Activated CD8-positive, alpha-beta memory T cell treated with anti-CD3 and anti-CD28 coated beads, Interleukin-2, amount 50 U/mL, for 24 hours (primary cell): ENCODE data around the gene HK2.
"Not testable (repeated sequence)": the region's sequence is repeated elsewhere in the genome, so short reads cannot be mapped to it uniquely, and the experiment has no call there.

Experiments used
- DNase-seq: peaks from one replicate; pipeline ENCODE4 v3.0.0-alpha.2; 2020; ENCODE audit errors: extremely low read depth

HK2 gene

GRCh38 chr2:74834792-74835755 lies 1.1 kb downstream of the HK2 start:
- DNase-seq: peak; percentile 44

- no peak for DNase-seq
Observed at GRCh38 chr2:74835831-74836674, 2.1 kb downstream of the HK2 start.

GRCh38 chr2:74836675-74837401 lies 2.9 kb downstream of the HK2 start:
- no peak for DNase-seq

GRCh38 chr2:74841641-74842040 lies 7.7 kb downstream of the HK2 start:
- DNase-seq: no peak

GRCh38 chr2:74843433-74843832 lies 9.5 kb downstream of the HK2 start:
- no peak for DNase-seq

GRCh38 chr2:74843899-74844298 lies 10.0 kb downstream of the HK2 start:
- no peak for DNase-seq

- no peak for DNase-seq
Observed at GRCh38 chr2:74844752-74845151, 10.8 kb downstream of the HK2 start.

GRCh38 chr2:74845217-74845751 lies 11.4 kb downstream of the HK2 start:
- DNase-seq: no peak

GRCh38 chr2:74845991-74846390 lies 12.1 kb downstream of the HK2 start:
- DNase-seq: no peak

- no peak for DNase-seq
Observed at GRCh38 chr2:74846481-74846880, 12.6 kb downstream of the HK2 start.

- DNase-seq: no peak
Observed at GRCh38 chr2:74847070-74847858, 13.3 kb downstream of the HK2 start.

GRCh38 chr2:74849228-74849892 lies 15.4 kb downstream of the HK2 start:
- no peak for DNase-seq

GRCh38 chr2:74850496-74851190 lies 16.7 kb downstream of the HK2 start:
- DNase-seq: no peak

GRCh38 chr2:74851191-74851566 lies 17.3 kb downstream of the HK2 start:
- no peak for DNase-seq

- not testable (repeated sequence) for DNase-seq
Observed at GRCh38 chr2:74853360-74853759, 19.4 kb downstream of the HK2 start.

- no peak for DNase-seq
Observed at GRCh38 chr2:74854401-74854800, 20.5 kb downstream of the HK2 start.

GRCh38 chr2:74855114-74855707 lies 21.3 kb downstream of the HK2 start:
- DNase-seq: not testable (repeated sequence)

GRCh38 chr2:74856004-74856578 lies 22.2 kb downstream of the HK2 start:
- no peak for DNase-seq

- no peak for DNase-seq
Observed at GRCh38 chr2:74856599-74856998, 22.7 kb downstream of the HK2 start.
